Testis (tissue), 3 donors: Measurements from ENCODE around the gene ACER3. TPM values are rescaled to one million over a fixed set of nuclear protein-coding genes. Genes with fewer than 3 reads are reported as not detected.

Experiments
- DNase-seq: peaks from one replicate; pipeline ENCODE4 v3.0.0-alpha.2; 2019
- H3K27ac ChIP-seq, 2 donors: fragments of 200-600 bp; sonication (generic); one replicate each; pipeline ENCODE4 v1.5.1; 2019
- H3K27me3 ChIP-seq: fragments of 200-600 bp; sonication (generic); one replicate; pipeline ENCODE4 v1.5.1; 2019
- H3K36me3 ChIP-seq: fragments of 200-600 bp; sonication (generic); one replicate; pipeline ENCODE4 v1.5.1; 2017; ENCODE audit warnings: low read depth; ENCODE audit errors: missing control alignments
- H3K4me1 ChIP-seq: fragments of 200-600 bp; sonication (generic); one replicate; pipeline ENCODE4 v1.5.1; 2019
- H3K4me3 ChIP-seq, 2 donors: fragments of 200-600 bp; sonication (generic); one replicate each; pipeline ENCODE4 v1.5.1; 2017 to 2019
- H3K9me3 ChIP-seq: fragments of 200-600 bp; sonication (generic); one replicate; pipeline ENCODE4 v1.5.1; 2017
- CTCF ChIP-seq, 3 experiments: fragments of 450-650 bp in 2 of 3; fragments of 200-600 bp in 1 of 3; sonication (generic) in 1 of 3; IDR thresholded peaks; one replicate each; pipeline ENCODE4 v1.5.1; 2016 to 2019; ENCODE audit warnings: antibody characterized with exemption in 3 of 3, mild to moderate bottlenecking in 2 of 3, moderate library complexity in 1 of 3
- POLR2A ChIP-seq: fragments of 450-650 bp; IDR thresholded peaks from one replicate; pipeline ENCODE4 v1.6.1; 2017; ENCODE audit warnings: antibody characterized with exemption, mild to moderate bottlenecking, moderate library complexity
- WGBS, 2 donors: methylation state at CpG; one replicate each; pipeline ENCODE4 v1.1.5; 2018; 5-methylcytosine and 5-hydroxymethylcytosine counted together
- intact Hi-C: fragments of 100-400 bp; cut with DNase I; formaldehyde crosslinking; loops from one replicate; pipeline ENCODE4 v1.15.1; 2023; ENCODE audit warnings: low total_unique reads
- polyA plus RNA-seq: library from polyadenylated mRNA; stranded (reverse); fragments of 350-450 nt; fragmentation: Illumina TruSeq; extraction: RNeasy Lipid Tissue Mini Kit (QIAGEN cat#74804); gene quantifications from one replicate; pipeline ENCODE4 v1.2.3, GENCODE V29; 2014; ENCODE audit warnings: low read depth, low replicate concordance; ENCODE audit not compliant: insufficient read depth
- total RNA-seq, 2 donors: library from RNA; depleted of rRNA; stranded (reverse); fragments of >200 nt; gene quantifications; one replicate each; pipeline ENCODE4 v1.2.3, GENCODE V29; 2016

The ACER3 gene
- total and polyA plus RNA-seq, 3 donors from 2014 or later: 14.6 to 34.8 (median 23.7) TPM

DNA sequence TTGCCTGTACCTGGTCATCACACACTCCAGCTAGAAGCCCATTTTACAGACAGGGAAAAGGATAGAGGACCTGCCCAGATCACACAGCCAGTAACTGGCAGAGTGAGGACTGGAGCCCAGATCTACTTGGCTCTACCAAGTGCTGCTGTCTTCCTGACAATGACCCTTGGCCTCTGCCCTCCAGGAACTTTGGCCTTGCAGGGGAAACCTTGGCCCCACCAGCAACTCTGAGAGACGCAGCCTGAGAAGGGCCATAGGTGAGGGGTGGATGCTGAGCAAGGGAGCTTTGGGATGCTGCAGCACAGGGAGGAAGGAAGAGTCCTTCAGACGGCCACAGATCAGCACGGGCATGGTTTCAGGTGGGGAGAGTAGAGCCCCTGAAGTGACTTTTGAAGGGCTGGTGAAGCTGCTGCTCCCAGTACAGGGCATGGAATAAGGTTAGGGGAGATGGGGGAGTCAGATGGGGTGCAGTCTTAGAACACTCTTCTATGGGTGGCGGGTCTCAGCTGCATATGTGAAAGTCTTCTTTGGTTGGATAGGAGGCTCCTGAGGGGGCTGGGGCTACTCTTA, 204.0 kb downstream of the ACER3 start:
- no peak overlapping the region for H3K4me3 ChIP-seq
- WGBS, 2 donors: 91 to 94% methylated on average over 4 of the region's 4 CpGs
- DNase-seq: no peak
- H3K9me3 ChIP-seq: no peaks in the 10 kb centered on the region
- no peak overlapping the region for H3K27ac ChIP-seq
- H3K27me3 ChIP-seq: no peaks in the 10 kb centered on the region
- peaks cover 32% of the 10 kb centered on the region for H3K4me1 ChIP-seq
- intact Hi-C loops: no loop called here
- TF ChIP-seq POLR2A: no peak
- no peak for TF ChIP-seq CTCF (IDR thresholded peaks at IDR 0.05)
- no peaks in the 10 kb centered on the region for H3K36me3 ChIP-seq

DNA sequence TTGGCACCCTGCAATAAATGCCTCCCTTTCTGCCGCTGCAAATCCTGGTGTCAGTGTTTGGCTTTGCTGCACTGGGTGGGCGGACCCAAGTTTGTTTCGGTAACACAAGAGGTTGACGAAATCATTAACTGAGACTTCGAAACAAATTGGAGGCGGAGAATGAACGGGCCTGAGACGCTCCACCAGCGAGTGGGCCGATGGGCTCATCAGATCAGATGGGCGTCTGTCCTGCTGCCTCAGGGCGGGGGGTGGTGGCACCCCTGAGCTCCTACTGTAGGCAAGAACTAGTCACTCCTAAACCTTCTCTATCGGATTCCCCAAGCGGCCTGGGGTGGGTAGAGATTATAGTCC, 205.1 kb downstream of the ACER3 start:
- no peaks in the 10 kb centered on the region for H3K9me3 ChIP-seq
- peaks cover 38% of the 10 kb centered on the region for H3K4me1 ChIP-seq
- H3K36me3 ChIP-seq: no peaks in the 10 kb centered on the region
- peak overlapping the region; percentile 78 to 87 for H3K4me3 ChIP-seq
- peak overlapping the region; percentile 91 to 93 for H3K27ac ChIP-seq
- TF ChIP-seq CTCF (IDR thresholded peaks at IDR 0.05) (no peak), POLR2A (no peak)
- intact Hi-C loops: no loop called here
- no peaks in the 10 kb centered on the region for H3K27me3 ChIP-seq
- peak; percentile 68 for DNase-seq
- 25 to 32% methylated on average over 11 to 14 of the region's 14 CpGs for WGBS, 2 donors

DNA sequence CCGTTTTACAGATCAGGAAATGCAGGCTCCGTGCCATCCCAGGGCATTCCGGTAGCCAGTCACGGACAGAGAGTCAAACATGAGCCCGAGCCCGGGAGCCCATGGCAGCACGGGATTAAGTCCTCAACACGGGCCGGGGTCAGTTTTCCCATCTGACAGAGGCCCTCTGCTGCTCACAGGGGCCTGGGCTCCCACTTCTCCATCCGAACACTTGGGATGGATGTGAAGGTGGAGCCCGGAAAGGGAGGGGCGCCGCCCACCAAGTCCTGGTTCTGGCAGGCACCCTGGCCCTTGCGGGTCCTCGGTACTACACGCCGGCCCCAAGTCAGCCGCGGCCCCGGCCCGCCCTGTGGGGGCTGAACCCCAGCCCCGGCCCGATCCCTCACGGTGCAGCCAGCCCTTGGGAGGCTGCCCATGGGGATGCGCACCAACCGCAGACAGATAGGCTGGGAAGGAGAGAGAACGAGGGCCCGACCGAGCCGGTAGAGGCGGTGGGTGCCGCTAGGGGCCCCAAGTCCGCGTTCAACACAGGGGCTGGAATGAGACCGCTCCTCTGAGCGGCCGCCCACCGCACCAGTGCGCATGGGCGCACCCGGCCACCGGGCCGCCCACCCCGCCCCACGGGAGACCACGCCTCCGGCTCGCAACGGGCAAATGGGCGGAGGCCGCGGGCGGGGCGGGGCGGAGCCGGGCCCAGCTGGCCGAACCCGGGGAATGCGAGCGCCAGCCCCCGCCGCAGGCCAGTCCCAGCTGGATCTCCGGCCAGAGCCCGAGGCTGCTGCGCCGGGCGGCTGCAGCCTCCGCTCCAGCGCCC, 205.7 kb downstream of the ACER3 start, which contains the start of gene CAPN5:
CAPN5 (plus strand) TSS at position 743 of the 814 bp plus-strand sequence. CDS start 17,916 bp downstream, outside the sequence.
- 2 to 7% methylated on average over 8 to 51 of the region's 69 CpGs for WGBS, 2 donors
- intact Hi-C loops: no loop called here

GRCh38 chr11:77067861-77068443, 207.2 kb downstream of the ACER3 start:
- H3K27me3 ChIP-seq: no peaks in the 10 kb centered on the region
- no peaks in the 10 kb centered on the region for H3K36me3 ChIP-seq
- no peaks in the 10 kb centered on the region for H3K9me3 ChIP-seq
- intact Hi-C loops: no loop called here
- no peak for DNase-seq
- peak overlapping the region in 1 of 2 donors; percentile 68 for H3K27ac ChIP-seq
- TF ChIP-seq POLR2A: no peak
- no peak for TF ChIP-seq CTCF (IDR thresholded peaks at IDR 0.05)
- peaks cover 47% of the 10 kb centered on the region for H3K4me1 ChIP-seq
- WGBS, 2 donors: 43 to 63% methylated on average over 6 to 8 of the region's 8 CpGs
- H3K4me3 ChIP-seq: peak overlapping the region; percentile 78 to 87

More for the DNA sequence above, 205.7 kb downstream of the ACER3 start, which contains the start of gene CAPN5:
- H3K27me3 ChIP-seq: no peaks in the 10 kb centered on the region
- H3K36me3 ChIP-seq: no peaks in the 10 kb centered on the region
- peaks cover 38% of the 10 kb centered on the region for H3K4me1 ChIP-seq
- H3K4me3 ChIP-seq: peak within 1 kb of the TSS; percentile 78 to 87
- TF ChIP-seq POLR2A: peak; percentile 64
- TF ChIP-seq CTCF (IDR thresholded peaks at IDR 0.05): peak; percentile 24 to 50 (median 42)
- H3K9me3 ChIP-seq: no peaks in the 10 kb centered on the region
- DNase-seq: peak; percentile 93
- H3K27ac ChIP-seq: peak within 1 kb of the TSS; percentile 91 to 93
